ENCODE measurements around the gene ZNF346.
"Not testable (repeated sequence)": the region's sequence is repeated elsewhere in the genome, so short reads cannot be mapped to it uniquely, and the experiment has no call there.

Gene ZNF346, protein sequence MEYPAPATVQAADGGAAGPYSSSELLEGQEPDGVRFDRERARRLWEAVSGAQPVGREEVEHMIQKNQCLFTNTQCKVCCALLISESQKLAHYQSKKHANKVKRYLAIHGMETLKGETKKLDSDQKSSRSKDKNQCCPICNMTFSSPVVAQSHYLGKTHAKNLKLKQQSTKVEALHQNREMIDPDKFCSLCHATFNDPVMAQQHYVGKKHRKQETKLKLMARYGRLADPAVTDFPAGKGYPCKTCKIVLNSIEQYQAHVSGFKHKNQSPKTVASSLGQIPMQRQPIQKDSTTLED

DNA sequence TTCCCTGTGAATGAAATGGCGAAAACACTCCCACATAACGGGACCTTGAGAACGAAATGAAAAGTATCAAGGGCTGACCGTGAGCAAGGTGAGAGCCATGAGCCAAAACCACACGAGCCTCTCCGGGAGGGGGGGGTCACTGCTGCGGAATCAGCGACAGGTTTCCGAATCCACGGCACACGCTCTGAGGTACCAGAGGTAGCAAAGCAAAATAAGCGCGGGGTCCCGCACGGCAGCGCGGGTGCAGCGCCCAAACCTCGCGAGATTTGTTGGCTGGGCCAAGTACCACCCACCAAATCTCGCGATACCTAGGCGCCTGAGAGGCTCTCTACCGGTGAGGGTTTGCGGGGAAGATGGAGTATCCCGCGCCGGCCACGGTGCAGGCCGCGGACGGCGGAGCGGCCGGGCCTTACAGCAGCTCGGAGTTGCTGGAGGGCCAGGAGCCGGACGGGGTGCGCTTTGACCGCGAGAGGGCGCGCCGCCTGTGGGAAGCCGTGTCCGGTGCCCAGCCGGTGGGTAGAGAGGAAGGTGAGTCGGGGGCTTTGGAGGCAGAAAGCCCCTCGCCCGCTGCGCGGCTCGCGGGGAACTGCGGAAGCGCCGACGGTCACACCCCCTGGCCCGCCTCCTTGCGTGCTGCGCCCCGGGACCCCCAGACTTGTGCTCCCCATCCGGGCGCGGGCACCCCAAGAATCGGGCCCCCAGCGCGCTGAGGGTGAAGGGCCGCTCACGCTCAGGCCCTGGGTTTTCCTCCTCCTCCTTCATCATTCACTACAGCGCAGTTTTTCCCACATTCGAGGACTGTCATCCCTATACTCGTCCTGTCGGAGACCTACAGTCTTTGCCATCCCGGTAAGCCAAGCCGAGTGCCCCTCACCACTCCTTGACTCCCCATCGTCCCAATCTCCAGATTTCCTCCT lies at the start of gene ZNF346:
Gene ZNF346 (plus strand): TSS at position 311 of the 917 bp plus-strand sequence. CDS start 43 bp downstream, at position 354.
- peak; percentile 95 for DNase-seq (ENCODE audit: low spot score)

DNA sequence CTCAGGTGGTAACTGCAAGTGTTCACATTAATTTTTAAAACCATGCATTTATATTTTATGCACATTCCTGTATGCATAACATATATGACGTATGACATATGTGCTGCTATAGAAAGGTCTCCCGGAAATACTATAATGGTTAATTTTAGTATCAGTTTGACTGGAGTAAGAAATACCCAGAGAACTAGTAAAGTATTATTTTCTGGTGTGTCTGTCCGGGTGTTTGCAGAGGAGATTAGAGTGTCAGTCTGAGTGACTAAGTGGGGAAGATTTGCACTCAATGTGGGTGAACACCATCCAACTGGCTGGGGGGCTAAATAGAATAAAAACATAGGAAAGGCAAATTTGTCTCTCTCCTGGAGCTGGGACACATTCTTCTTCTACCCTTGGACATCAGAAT lies 42.8 kb upstream of the ZNF346 start:
- DNase-seq (ENCODE audit: low spot score), result no peak

DNA sequence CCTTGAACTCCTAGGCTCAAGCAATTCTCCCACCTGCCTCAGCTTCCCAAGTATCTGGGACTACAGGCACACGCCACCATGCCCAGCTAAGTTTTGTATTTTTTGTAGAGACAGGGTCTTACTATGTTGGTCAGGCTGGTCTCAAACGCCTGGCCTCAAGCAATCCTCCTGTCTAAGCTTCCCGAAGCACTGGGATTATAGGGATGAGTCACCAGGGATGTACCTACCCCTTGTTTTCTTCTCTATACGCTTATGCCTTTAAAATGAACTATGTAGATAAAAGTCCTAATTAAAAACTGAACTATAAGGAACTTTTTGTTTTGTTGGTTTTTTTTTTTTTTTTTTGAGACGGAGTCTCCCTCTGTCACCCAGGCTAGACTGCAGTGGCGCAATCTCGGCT lies 41.7 kb upstream of the ZNF346 start:
- no peak for DNase-seq (ENCODE audit: low spot score)

DNA sequence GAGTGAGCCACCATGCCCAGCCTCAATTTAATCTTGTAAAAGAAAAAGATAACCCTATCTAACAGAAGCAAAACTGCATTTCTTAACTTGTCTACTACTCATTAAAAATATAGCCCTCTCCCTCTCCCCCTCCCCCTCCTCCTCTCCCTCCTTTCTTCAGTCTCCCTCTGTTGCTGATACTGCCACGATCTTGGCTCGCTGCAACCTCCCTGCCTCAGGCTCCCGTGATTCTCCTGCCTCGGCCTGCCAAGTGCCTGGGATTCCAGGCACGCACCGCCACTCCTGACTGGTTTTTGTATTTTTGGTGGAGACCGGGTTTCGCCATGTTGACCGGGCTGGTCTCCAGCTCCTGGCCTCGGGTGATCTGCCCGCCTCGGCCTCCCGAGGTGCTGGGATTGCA lies 39.4 kb upstream of the ZNF346 start:
- not testable (repeated sequence) for DNase-seq (ENCODE audit: low spot score)

DNA sequence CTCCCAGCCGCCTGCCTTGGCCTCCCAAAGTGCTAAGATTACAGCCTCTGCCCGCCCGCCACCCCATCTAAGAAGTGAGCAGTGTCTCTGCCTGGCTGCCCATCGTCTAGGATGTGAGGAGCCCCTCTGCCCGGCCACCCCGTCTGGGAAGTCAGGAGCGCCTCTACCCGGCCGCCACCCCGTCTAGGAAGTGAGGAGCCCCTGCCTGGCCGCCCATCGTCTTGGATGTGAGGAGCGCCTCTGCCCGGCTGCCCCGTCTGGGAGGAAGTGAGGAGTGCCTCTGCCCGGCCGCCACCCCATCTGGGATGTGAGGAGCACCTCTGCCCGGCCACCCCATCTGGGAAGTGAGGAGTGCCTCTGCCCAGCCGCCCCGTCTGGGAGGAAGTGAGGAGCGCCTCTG lies 38.9 kb upstream of the ZNF346 start:
- DNase-seq (ENCODE audit: low spot score), result not testable (repeated sequence)

DNA sequence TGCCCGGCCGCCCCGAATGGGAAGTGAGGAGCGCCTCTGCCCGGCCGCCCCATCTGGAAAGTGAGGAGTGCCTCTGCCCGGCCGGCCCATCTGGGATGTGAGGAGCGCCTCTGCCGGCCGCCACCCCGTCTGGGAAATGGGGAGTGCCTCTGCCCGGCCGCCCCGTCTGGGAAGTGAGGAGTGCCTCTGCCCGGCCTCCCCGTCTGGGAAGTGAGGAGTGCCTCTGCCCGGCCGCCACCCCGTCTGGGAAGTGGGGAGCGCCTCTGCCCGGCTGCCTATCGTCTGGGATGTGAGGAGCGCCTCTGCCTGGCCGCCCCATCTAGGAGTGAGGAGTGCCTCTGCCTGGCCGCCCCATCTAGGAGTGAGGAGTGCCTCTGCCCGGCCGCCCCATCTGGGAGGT lies 38.3 kb upstream of the ZNF346 start:
- DNase-seq (ENCODE audit: low spot score), result not testable (repeated sequence)

DNA sequence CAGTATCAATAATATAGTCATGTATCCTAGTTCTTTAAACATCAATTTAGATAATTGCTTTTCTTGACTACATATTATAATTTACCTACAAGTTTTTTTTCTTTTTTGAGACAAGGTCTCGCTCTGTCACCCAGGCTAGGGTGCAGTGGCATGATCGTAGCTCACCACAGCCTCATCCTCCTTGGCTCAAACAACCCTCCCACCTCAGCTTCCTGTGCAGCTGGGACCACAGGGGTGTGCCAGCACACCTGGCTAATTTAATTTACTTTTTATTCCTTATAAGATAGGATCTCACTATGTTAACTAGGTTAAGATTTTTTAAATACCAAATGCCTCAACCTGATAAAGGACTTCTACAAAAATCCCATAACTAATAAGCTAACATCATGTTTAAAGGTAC lies 37.0 kb upstream of the ZNF346 start:
- no peak for DNase-seq (ENCODE audit: low spot score)

DNA sequence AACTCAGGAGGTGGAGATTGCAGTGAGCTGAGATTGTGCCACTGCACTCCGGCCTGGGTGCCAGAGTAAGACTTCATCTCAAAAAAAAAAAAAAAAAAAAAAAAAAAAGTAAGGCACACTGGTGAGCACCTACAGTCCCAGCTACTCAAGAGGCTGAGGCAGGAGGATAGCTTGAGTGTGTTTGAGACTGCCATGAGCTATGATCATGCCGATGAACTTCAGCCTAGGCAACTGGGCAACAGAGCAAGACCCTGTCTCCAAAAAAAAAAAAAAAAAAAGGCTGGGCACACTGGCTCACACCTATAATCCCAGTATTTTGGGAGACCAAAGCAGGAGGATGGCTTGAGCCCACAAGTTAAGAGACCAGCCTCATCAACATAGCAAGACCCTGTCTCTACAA lies 36.2 kb upstream of the ZNF346 start:
- DNase-seq (ENCODE audit: low spot score), result no peak

DNA sequence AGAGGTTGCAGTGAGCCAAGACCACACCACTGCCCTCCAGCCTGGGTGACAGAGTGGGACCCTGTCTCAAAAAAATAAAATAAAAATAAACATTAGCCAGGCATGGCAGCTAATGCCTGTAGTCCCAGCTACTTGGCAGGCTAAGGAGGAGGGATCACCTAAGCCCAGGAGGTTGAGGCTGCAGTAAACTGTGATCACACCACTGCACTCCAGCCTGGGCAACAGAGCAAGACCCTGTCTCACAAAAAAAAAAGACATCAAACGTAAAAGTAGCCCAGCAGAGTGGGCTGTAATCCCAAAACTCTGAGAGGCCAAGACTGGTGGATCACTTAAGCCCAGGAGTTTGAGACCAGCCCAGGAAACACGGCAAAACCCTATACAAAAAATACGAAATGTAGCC lies 34.9 kb upstream of the ZNF346 start:
- DNase-seq (ENCODE audit: low spot score), result no peak

DNA sequence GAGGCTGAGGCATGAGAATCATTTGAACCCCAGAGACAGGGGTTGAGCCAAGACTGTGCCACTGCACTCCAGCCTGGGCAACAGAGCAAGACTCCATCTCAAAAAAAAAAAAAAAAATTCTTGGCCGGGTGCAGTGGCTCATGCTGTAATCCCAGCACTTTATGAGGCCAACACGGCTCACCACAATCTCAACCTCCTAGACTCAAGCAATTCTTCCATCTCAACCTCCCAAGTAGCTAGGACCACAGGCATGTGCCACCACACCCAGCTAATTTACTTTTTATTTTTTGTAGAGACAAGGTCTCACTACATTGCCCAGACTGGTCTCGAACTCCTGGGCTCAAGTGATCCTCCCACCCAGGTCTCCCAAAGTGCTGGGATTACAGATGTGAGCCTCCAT lies 29.4 kb upstream of the ZNF346 start:
- DNase-seq (ENCODE audit: low spot score), result not testable (repeated sequence)

DNA sequence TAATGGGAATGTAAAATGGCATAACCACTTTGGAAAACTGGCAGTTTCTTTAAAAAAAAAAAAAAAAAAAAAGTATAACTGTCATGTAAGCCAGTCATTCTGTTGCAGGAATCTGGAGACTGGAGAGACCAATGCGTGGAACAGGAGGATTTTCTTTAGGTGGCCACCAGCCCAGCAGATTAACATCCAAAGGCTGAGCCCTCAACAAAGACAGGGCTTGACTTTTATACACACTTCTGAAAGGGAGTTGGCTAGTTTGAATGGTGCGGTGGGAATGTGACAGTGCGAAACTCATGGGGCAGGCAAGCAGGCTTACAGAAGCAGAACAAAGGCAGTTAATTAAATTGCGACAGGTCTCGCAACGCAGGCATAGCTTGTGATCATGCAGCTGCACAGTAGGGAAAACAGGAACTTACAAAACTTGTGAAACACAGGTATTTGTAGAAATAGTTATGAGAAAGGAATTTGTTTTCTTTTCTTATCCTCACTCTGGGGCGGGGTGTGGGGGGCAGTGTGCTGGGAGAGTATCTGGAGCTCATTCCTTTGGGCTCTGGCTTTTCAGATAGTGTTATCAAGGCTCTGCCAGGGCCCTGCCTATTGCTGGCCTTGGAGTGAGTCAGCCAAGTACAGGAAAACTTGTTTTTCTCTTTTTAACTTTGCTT lies 27.9 kb upstream of the ZNF346 start:
- no peak for DNase-seq (ENCODE audit: low spot score)

DNA sequence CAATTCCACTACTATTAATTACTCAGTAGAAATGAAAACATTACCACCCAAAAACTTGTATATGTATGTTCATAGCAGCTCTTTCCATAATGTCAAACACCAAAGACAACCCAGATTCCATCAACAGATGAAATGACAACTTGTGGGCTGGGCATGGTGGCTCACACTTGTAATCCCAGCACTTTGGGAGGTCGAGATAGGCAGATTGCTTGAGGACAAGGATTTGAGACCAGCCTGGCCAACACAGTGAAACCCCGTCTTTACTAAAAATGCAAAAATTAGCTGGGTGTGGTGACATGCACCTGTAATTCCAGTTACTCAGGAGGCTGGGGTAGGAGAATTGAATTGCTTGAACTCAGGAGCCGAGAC lies 27.4 kb upstream of the ZNF346 start:
- DNase-seq (ENCODE audit: low spot score), result no peak

DNA sequence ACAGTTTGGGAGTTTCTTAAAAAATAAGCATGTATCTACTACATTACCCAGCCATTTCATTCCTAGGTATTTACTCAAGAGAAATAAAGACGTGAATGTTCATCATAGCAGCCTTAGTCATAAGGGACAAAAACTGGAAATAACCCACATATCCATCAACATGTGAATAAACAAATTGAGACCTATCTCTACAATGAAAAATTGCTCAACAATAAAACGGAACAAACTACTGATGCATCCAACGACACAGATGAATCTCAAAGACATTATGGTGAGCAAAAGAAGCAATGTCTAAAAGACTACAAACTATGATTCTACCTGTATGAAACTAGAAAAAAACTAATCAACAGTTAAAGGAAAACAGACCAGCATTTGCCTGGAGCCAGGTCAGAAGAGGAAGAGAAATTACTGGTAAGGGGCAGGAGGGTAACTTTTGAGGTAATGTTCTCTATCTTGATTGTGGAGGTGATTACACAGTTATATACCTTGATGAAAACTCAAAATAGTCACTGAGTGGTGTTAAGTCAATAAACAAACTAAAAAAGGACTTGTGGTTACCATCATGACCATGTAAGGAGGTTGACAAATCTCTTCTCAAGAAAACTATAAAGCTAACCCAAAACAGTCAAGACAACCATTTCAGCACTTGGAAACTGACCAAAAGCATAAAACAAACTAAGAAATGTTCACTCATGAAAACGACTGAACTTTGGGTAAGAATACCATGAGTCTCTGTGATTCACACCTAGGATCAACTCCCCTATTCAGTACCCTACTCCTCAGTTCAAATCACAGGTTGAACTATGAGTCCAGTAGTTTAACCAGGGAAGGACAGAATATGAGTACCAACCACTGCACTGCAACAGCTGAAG lies 26.4 kb upstream of the ZNF346 start:
- DNase-seq (ENCODE audit: low spot score), result no peak

DNA sequence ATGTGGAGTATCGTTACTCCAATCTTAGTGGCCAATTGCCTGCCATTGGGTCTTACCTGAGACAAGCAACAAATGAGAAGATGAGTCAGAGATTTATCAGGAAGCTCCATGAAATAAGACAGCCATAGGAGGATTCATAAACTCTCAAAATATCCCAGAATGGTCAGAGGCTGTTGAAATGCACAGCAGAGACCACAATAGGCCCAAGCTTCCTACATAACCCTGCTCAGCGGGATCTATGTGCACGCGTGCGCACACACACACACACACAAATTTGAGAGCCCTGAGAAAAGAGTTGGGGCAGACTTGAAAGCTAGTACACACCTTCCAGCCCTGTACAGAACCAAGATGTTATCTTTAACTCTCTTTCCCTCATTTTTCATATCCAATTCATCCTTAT lies 25.7 kb upstream of the ZNF346 start:
- DNase-seq (ENCODE audit: low spot score), result no peak

DNA sequence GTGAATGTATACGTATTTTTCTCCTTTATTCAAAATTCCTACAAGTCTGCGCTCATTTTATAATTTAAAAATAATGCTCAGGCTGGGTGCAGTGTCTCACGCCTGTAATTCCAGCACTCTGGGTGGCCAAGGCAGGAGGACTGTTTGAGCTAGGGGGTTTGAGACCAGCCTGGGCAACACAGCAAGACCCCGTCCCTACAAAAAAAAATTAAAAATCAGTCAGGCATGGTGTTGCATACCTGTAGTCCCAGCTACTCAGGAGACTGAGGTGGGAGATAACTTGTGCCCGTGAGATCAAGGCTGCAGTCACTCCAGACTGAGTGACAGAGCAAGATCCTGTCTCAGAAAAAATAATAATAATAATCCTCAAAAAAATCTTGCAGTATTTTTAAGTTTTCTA lies 23.7 kb upstream of the ZNF346 start:
- DNase-seq (ENCODE audit: low spot score), result no peak

DNA sequence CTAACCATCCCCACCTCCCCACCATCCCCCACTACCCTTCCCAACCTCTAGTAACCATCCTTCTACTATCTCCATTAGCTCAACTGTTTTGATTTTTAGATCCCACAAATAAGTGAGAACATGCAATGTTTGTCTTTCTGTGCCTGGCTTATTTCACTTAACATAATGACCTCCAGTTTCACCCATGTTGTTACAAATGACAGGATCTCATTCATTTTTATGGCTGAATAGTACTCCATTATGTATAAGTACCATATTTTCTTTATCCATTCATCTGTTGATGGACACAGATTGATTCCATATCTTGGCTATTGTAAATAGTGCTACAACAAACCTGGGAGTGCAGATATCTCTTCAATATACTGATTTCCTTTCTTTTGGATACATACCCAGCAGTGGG lies 23.0 kb upstream of the ZNF346 start:
- DNase-seq (ENCODE audit: low spot score), result not testable (repeated sequence)

DNA sequence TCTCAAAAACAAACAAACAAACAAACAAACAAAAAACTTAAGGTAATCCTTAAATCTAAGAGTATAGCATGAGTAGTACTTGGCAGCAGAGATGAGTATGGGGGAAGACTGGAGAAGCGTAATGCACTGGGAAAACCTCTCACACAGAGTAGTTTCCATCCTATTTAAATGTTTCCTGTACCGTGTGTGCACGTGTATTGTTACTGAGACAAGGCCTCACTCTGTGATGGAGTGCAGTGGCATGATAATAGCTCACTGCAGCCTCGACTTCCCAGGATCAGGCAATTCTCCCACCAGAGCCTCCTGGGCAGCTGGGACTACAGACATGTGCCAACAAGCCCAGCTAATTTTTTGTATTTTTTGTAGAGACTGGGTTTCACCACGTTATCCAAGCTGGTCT lies 18.8 kb upstream of the ZNF346 start:
- DNase-seq (ENCODE audit: low spot score), result no peak

DNA sequence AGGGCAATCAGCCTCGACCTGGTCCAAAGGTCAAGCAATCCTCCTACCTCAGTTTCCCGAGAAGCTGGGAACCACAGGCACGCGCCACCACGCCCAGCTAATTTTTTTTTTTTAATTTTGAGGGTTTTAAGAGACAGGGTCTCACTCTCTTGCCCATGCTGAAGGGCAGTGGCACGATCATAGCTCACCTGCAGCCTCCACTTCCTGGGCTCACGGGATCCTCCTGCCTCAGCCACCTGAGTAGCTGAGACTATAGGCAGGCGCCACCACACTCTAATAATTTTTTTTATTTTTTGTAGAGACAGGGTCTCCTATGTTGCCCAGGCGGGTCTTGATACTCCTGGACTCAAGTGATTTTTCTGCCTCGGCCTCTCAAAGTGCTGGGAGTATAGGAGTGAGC lies 17.5 kb upstream of the ZNF346 start:
- no peak for DNase-seq (ENCODE audit: low spot score)

DNA sequence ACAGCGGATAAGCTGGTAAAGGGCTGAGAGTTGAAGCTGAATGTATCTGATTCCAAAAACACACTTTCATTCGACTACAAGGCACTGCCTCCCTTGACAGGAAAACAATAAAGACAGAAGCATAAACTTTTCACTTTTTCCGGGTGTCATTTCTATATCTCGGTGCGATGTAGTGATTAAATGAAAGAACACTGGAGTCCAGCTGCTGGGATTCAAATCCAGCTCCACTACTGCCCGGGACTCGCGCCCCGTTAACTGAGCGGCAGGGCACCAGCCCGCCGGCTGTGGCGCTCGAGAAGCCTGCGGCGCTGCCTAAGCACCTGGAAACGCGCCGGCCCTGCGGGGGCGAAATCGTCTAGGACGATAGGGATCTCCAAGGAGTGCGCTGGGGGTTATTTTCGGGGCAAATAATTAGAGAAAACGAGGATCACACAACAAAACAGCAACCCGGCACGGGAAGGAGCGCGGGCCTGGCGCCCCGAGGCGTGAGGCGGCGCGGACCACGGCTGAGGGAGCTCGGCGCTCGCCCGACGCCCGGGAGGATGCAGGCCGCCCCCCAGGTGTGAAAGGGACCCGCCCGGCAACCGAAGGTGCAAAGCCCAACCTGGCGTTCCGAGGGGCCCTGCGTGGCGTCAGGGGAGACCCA lies 16.8 kb upstream of the ZNF346 start:
- peak; percentile 78 for DNase-seq (ENCODE audit: low spot score)

DNA sequence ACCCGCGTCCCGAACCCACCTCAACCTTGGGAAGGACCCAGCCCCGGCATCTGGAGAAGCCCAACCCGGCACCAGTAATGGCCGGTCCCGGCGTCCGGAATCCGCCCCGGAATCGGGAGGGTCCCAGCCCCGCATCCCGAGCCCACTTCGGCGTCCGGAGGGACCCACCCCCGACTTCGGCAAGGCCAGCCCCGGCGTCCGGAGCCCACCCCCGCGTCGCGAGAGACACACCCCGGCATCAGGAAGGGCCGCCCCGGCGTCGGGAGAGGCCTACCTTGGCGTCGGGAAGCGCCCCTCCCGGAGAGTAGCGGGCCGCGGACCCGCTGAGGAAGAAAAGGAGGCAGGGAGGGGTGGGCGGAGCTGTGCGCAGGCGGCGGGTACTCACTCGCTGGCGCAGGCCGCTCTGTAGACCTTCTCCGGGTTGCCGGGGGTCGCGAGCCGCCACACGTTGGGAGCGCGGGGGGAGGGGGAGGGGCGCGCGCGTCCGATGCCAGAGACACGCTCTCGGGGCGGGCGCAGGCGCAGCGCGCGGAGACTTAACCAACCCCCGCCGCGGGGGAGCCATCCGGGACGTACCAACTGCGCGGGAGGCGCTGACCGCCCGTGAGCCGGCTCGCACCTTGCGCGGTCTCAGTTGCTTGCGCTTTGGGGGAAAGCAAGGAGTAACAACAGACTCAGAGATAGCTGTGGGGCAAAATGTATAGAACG lies 16.1 kb upstream of the ZNF346 start, which contains the start of gene UIMC1:
Gene UIMC1 (minus strand): TSS at position 515 of the 708 bp plus-strand sequence. CDS start 24,164 bp downstream, outside the sequence.
- peak; percentile 93 for DNase-seq (ENCODE audit: low spot score)

DNA sequence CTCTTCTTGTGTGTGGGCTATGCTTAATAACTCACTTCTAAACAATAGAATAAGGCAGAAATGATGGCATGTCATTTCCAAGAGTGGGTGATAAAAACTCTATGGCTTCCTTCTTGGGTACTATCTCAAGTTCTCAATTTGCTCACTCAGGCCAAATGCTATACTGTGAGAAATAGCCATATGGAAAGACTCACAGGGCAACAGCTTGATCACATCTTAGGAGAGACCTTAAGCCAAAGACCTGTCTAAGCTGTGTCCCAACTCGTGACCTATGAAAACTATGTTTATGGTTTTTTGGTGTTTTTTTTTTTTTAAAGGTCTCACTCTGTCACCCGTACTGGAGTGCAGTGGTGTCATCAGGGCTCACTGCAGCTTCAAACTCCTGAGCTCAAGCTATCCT lies 13.8 kb upstream of the ZNF346 start:
- no peak for DNase-seq (ENCODE audit: low spot score)
